ENCODE data around the gene ZBP1.

ZBP1 gene

DNA sequence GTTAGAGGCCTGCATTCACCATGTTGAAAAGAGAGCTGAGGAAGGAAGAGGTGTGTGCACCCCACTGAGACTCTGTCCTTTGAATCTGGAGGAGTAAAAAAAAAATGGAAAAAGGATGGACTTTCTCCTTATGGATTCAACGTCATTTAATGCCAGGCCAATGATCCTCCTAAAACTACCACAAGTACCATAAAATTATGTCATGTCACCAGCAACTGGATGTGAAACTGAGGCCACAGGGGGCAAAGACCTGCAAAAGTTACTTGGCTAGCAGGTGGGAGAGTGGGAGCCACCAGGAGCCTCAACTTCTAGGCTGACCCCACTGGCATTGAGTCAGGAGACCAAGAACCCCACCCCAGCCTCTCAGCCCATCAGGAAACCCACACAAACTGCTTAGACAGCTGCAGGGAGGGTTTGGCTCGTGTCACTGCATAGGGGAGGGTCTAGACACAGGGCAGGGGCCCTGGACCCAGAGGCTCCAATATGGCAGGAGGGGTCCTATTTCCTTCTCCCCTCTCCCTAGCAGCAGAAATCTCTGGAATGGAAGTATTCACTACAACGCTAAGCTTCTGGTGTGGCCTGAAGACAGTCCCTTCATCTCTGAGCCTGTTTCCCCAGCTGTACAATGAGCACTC is 48.3 kb downstream of the ZBP1 start:
- Histone ChIP-seq H3K27me3 (ENCODE audit: insufficient read depth, insufficient read length) (peaks cover 4% of the 10 kb centered on the region), H3K9ac (ENCODE audit: insufficient read length, low read depth) (no peak overlapping the region), H3K9me3 (ENCODE audit: insufficient read depth, low read length) (peaks cover 6% of the 10 kb centered on the region; the same call in 1 of the 2 replicates), H3K4me3 (ENCODE audit: insufficient read length, low read depth) (no peak overlapping the region), H3K36me3 (ENCODE audit: insufficient read depth, insufficient read length, low read length) (no peaks in the 10 kb centered on the region), H3K4me1 (ENCODE audit: insufficient read depth, insufficient read length) (peaks cover 5% of the 10 kb centered on the region)
- DNase-seq (ENCODE audit: low read depth, low spot score) = no peak
- TF ChIP-seq SUZ12 (IDR thresholded peaks at IDR 0.05; ENCODE audit: extremely low read depth, insufficient read depth, insufficient read length) = no peak
- TF ChIP-seq YY1 (IDR thresholded peaks at IDR 0.05; ENCODE audit: insufficient read depth, insufficient read length) = no peak
- TF ChIP-seq ZNF274 (IDR thresholded peaks at IDR 0.05; ENCODE audit: low read depth, low read length) = no peak

DNA sequence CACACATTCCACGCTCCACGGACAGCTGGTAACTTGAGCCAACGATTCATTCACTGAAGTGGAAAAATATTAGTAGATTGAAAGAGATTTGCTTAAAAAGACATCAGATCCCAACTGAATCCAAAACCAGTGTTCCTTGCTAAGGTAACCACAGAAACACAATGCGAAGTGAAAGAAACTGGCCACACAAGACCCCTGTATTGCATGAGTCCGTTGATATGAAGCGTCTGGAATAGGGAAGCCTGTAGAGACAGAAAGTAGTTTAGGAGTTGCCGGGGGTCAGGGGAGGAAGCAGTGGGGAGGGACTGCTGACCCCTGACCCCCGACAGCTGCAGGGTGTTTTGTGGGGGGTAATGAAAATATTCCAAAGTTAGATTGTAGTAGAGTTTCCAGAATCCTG is 49.3 kb downstream of the ZBP1 start:
- Histone ChIP-seq H3K27me3 (ENCODE audit: insufficient read depth, insufficient read length) (peaks cover 4% of the 10 kb centered on the region), H3K9me3 (ENCODE audit: insufficient read depth, low read length) (peaks cover 6% of the 10 kb centered on the region; the same call in 1 of the 2 replicates), H3K4me3 (ENCODE audit: insufficient read length, low read depth) (no peak overlapping the region), H3K4me1 (ENCODE audit: insufficient read depth, insufficient read length) (peaks cover 5% of the 10 kb centered on the region), H3K36me3 (ENCODE audit: insufficient read depth, insufficient read length, low read length) (no peaks in the 10 kb centered on the region), H3K9ac (ENCODE audit: insufficient read length, low read depth) (no peak overlapping the region)
- no peak for DNase-seq (ENCODE audit: low read depth, low spot score)
- no peak for TF ChIP-seq ZNF274 (IDR thresholded peaks at IDR 0.05; ENCODE audit: low read depth, low read length)
- no peak for TF ChIP-seq YY1 (IDR thresholded peaks at IDR 0.05; ENCODE audit: insufficient read depth, insufficient read length)
- TF ChIP-seq SUZ12 (IDR thresholded peaks at IDR 0.05; ENCODE audit: extremely low read depth, insufficient read depth, insufficient read length) = no peak

DNA sequence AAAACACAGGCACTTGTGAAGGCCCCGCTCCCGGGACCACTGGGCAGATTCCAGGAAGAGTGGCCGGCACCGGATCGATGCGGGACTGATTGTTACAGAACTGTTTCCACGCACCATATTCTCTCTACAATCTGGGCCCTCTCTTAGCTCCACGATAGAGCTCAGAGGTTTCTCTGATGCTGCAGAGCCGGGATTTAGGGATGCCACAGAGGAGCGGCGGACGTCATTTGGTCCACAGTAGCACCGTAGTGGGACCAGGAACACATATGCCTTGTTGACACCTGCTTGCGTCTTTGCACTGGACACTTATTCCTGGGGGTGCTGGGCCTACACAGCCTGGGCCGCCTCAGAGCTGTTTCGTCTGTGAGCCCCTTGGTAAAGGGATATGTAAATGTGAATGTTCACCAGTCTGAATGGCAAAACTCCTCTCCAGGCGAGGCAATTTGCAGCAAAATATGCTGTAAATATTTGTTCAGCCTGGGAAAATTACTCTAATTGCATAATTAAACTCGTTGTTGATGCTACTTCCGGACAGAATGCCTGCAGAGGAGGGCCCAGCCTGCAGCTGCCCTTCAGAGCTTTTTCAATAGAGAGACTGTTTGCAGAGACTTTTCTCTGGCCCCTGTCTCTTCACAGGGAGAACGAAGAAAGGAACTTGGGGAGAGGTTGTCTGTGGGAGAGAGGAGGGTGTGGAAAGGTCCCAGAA is 49.9 kb downstream of the ZBP1 start:
- Histone ChIP-seq H3K36me3 (ENCODE audit: insufficient read depth, insufficient read length, low read length) (no peaks in the 10 kb centered on the region), H3K4me1 (ENCODE audit: insufficient read depth, insufficient read length) (peaks cover 5% of the 10 kb centered on the region), H3K9ac (ENCODE audit: insufficient read length, low read depth) (no peak overlapping the region), H3K27me3 (ENCODE audit: insufficient read depth, insufficient read length) (peaks cover 4% of the 10 kb centered on the region), H3K9me3 (ENCODE audit: insufficient read depth, low read length) (peaks cover 1% of the 10 kb centered on the region; the same call in 1 of the 2 replicates), H3K4me3 (ENCODE audit: insufficient read length, low read depth) (no peak overlapping the region)
- TF ChIP-seq ZNF274 (IDR thresholded peaks at IDR 0.05; ENCODE audit: low read depth, low read length) (no peak), YY1 (IDR thresholded peaks at IDR 0.05; ENCODE audit: insufficient read depth, insufficient read length) (no peak), SUZ12 (IDR thresholded peaks at IDR 0.05; ENCODE audit: extremely low read depth, insufficient read depth, insufficient read length) (no peak)
- DNase-seq (ENCODE audit: low read depth, low spot score) = no peak

DNA sequence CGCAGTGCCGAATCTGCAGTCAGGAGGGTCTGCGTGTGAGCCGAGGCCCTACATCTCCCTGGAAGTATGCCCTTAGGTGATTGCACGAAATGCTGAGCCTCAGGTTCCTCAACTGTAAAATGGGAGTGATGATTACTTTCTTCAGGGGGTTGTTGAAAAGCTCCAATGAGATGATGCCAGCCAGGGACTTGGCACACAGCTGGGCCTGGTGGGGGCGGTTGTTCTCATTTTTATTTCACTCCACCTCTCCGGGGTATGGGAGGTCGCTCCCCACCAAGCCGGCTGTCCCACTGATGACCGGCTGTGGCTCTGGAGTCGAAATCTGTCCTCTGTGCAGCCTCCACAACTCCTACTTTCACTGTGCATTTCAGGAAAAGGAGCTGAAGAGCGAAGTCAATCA is 51.3 kb downstream of the ZBP1 start:
- no peak for DNase-seq (ENCODE audit: low read depth, low spot score)
- Histone ChIP-seq H3K4me1 (ENCODE audit: insufficient read depth, insufficient read length) (peaks cover 5% of the 10 kb centered on the region), H3K4me3 (ENCODE audit: insufficient read length, low read depth) (no peak overlapping the region), H3K9me3 (ENCODE audit: insufficient read depth, low read length) (no peaks in the 10 kb centered on the region), H3K36me3 (ENCODE audit: insufficient read depth, insufficient read length, low read length) (no peaks in the 10 kb centered on the region), H3K27me3 (ENCODE audit: insufficient read depth, insufficient read length) (peaks cover 4% of the 10 kb centered on the region), H3K9ac (ENCODE audit: insufficient read length, low read depth) (no peak overlapping the region)
- no peak for TF ChIP-seq ZNF274 (IDR thresholded peaks at IDR 0.05; ENCODE audit: low read depth, low read length)
- TF ChIP-seq SUZ12 (IDR thresholded peaks at IDR 0.05; ENCODE audit: extremely low read depth, insufficient read depth, insufficient read length) = no peak
- no peak for TF ChIP-seq YY1 (IDR thresholded peaks at IDR 0.05; ENCODE audit: insufficient read depth, insufficient read length)

DNA sequence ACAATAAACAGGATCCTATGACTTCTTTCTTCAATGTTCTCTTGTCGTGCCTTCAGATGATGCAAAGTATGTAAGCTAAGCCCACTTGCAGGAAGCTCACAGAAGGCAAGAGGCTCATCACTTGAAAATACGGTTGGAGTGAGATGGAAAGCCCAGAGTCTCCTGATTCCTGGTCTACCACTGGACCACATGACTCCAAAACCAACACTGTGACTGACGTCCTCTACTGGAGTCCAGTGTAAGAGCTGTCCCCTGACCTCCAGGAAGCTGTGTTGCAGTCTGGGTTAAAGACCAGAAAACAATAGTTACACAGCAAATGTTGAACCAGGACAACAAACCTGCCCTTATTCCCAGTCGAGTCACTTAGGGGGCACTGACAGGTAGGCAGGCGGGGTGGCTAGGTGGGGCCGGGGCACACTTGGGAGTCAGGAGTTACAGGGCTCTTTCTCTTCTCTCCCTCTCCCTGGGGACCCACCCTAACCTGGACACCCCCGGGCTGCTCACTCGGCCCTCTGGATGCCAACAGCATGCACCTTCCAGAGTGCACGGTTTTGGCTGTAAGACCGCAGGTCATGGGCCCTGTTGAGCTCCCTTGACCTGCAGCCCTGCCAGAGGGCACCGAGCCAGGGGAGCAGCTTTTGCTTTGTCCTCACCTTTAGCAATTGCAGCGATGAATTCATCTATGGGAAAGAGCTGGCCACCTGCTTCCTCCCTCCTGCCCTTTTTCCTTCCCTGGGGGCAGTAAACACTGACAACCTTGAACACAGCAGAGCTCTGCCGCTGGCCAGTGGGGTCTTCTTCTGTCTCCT is 51.9 kb downstream of the ZBP1 start:
- DNase-seq (ENCODE audit: low read depth, low spot score) = no peak
- no peaks in the 10 kb centered on the region for H3K36me3 ChIP-seq (ENCODE audit: insufficient read depth, insufficient read length, low read length)

DNA sequence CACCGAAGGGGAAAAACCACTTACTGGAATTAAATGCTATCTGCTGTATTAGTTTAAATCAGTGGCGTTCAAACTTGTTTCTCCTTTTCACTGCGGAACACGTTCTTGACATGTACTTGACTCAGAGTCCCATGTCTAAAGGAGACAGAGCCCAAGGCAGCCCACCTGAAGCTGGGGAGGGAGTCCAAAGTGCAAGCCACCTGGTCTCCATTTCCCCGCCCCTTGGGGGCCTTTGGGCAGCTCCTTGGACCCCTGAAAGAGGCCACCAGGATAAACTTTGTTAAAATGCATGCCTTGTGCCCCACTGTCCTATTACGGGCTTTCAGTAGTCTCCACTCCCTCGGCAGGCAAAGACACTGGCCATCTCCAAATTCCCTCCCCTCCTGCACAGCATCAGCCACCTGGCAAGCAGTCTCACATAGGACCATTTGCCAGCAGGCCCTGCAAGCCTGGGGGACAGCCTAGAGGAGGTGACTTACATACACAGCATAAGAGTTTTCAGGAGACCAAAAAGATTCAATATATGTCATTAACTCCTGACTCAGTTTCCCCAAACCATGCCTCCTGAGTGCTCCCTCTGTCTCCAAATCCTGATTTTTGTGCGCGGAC is 52.7 kb downstream of the ZBP1 start:
- Histone ChIP-seq H3K9ac (ENCODE audit: insufficient read length, low read depth) (no peak overlapping the region), H3K36me3 (ENCODE audit: insufficient read depth, insufficient read length, low read length) (no peaks in the 10 kb centered on the region), H3K4me1 (ENCODE audit: insufficient read depth, insufficient read length) (no peaks in the 10 kb centered on the region), H3K27me3 (ENCODE audit: insufficient read depth, insufficient read length) (peaks cover 4% of the 10 kb centered on the region), H3K4me3 (ENCODE audit: insufficient read length, low read depth) (no peak overlapping the region), H3K9me3 (ENCODE audit: insufficient read depth, low read length) (0 out of 2 replicates have a peak, but pooled peaks cover 8% of the 10 kb centered on the region)
- no peak for DNase-seq (ENCODE audit: low read depth, low spot score)
- TF ChIP-seq ZNF274 (IDR thresholded peaks at IDR 0.05; ENCODE audit: low read depth, low read length) (no peak), YY1 (IDR thresholded peaks at IDR 0.05; ENCODE audit: insufficient read depth, insufficient read length) (no peak), SUZ12 (IDR thresholded peaks at IDR 0.05; ENCODE audit: extremely low read depth, insufficient read depth, insufficient read length) (no peak)

More for the DNA sequence above, 51.9 kb downstream of the ZBP1 start:
- TF ChIP-seq SUZ12 (IDR thresholded peaks at IDR 0.05; ENCODE audit: extremely low read depth, insufficient read depth, insufficient read length) (no peak), ZNF274 (IDR thresholded peaks at IDR 0.05; ENCODE audit: low read depth, low read length) (no peak), YY1 (IDR thresholded peaks at IDR 0.05; ENCODE audit: insufficient read depth, insufficient read length) (no peak)
- Histone ChIP-seq H3K9me3 (ENCODE audit: insufficient read depth, low read length) (0 out of 2 replicates have a peak, but pooled peaks cover 4% of the 10 kb centered on the region), H3K9ac (ENCODE audit: insufficient read length, low read depth) (no peak overlapping the region), H3K27me3 (ENCODE audit: insufficient read depth, insufficient read length) (peaks cover 4% of the 10 kb centered on the region), H3K4me3 (ENCODE audit: insufficient read length, low read depth) (no peak overlapping the region), H3K4me1 (ENCODE audit: insufficient read depth, insufficient read length) (peaks cover 5% of the 10 kb centered on the region)

Data from NT2/D1 (cell line).